Activated naive CD8-positive, alpha-beta T cell (primary cell): ENCODE results near the gene HTRA2.
A peak's percentile ranks its signal among the peaks of the same experiment; 100 is the strongest.

ENCODE experiments used
- H3K27ac Mint-ChIP-seq: one replicate; pipeline ENCODE4 v1.8.0; 2021; ENCODE audit warnings: mixed read lengths
- H3K27me3 Mint-ChIP-seq: one replicate; pipeline ENCODE4 v1.8.0; 2021; ENCODE audit warnings: mixed read lengths
- H3K36me3 Mint-ChIP-seq: one replicate; pipeline ENCODE4 v1.8.0; 2021; ENCODE audit warnings: mixed read lengths
- H3K4me1 Mint-ChIP-seq: one replicate; pipeline ENCODE4 v1.8.0; 2021; ENCODE audit warnings: low read depth, mixed read lengths
- H3K4me3 Mint-ChIP-seq: one replicate; pipeline ENCODE4 v1.8.0; 2021; ENCODE audit warnings: mild to moderate bottlenecking, mixed read lengths
- H3K9me3 Mint-ChIP-seq: one replicate; pipeline ENCODE4 v1.8.0; 2021; ENCODE audit warnings: low read depth, mixed read lengths

HTRA2 gene

GRCh38 chr2:74571058-74571457 is 41.3 kb downstream of the HTRA2 start:
- Mint-ChIP-seq H3K36me3 (peaks cover 1% of the 10 kb centered on the region), H3K4me3 (no peak overlapping the region), H3K4me1 (peaks cover 23% of the 10 kb centered on the region), H3K27ac (no peak overlapping the region), H3K9me3 (no peaks in the 10 kb centered on the region), H3K27me3 (no peaks in the 10 kb centered on the region)

- peaks cover 3% of the 10 kb centered on the region for H3K36me3 Mint-ChIP-seq
- H3K27me3 Mint-ChIP-seq = no peaks in the 10 kb centered on the region
- peaks cover 15% of the 10 kb centered on the region for H3K4me1 Mint-ChIP-seq
- no peaks in the 10 kb centered on the region for H3K9me3 Mint-ChIP-seq
- no peak overlapping the region for H3K4me3 Mint-ChIP-seq
- H3K27ac Mint-ChIP-seq = no peak overlapping the region
Measured at GRCh38 chr2:74572178-74572925, 42.6 kb downstream of the HTRA2 start.

- H3K4me1 Mint-ChIP-seq = peaks cover 15% of the 10 kb centered on the region
Measured at GRCh38 chr2:74573747-74574562, 44.2 kb downstream of the HTRA2 start.

GRCh38 chr2:74575320-74575719 is 45.6 kb downstream of the HTRA2 start:
- H3K4me1 Mint-ChIP-seq = peaks cover 15% of the 10 kb centered on the region
- no peaks in the 10 kb centered on the region for H3K9me3 Mint-ChIP-seq
- peaks cover 3% of the 10 kb centered on the region for H3K36me3 Mint-ChIP-seq
- peaks cover 4% of the 10 kb centered on the region for H3K27me3 Mint-ChIP-seq
- no peak overlapping the region for H3K4me3 Mint-ChIP-seq
- H3K27ac Mint-ChIP-seq = no peak overlapping the region

More at GRCh38 chr2:74573747-74574562, 44.2 kb downstream of the HTRA2 start:
- Mint-ChIP-seq H3K4me3 (peak overlapping the region; percentile 68), H3K9me3 (no peaks in the 10 kb centered on the region), H3K27ac (peak overlapping the region; percentile 81), H3K36me3 (peaks cover 3% of the 10 kb centered on the region), H3K27me3 (no peaks in the 10 kb centered on the region)

GRCh38 chr2:74576211-74576862 is 46.6 kb downstream of the HTRA2 start:
- Mint-ChIP-seq H3K9me3 (no peaks in the 10 kb centered on the region), H3K27ac (no peak overlapping the region), H3K36me3 (peaks cover 3% of the 10 kb centered on the region), H3K4me3 (no peak overlapping the region), H3K4me1 (peaks cover 15% of the 10 kb centered on the region), H3K27me3 (peaks cover 5% of the 10 kb centered on the region)

- Mint-ChIP-seq H3K9me3 (no peaks in the 10 kb centered on the region), H3K4me3 (no peak overlapping the region), H3K27me3 (peaks cover 5% of the 10 kb centered on the region), H3K4me1 (peaks cover 15% of the 10 kb centered on the region), H3K27ac (no peak overlapping the region), H3K36me3 (peaks cover 3% of the 10 kb centered on the region)
Measured at GRCh38 chr2:74576863-74577229, 47.1 kb downstream of the HTRA2 start.

- Mint-ChIP-seq H3K27me3 (peaks cover 5% of the 10 kb centered on the region), H3K9me3 (no peaks in the 10 kb centered on the region), H3K4me1 (peaks cover 15% of the 10 kb centered on the region), H3K4me3 (no peak overlapping the region), H3K27ac (no peak overlapping the region), H3K36me3 (peaks cover 3% of the 10 kb centered on the region)
Measured at GRCh38 chr2:74577448-74577847, 47.7 kb downstream of the HTRA2 start.

- peaks cover 3% of the 10 kb centered on the region for H3K36me3 Mint-ChIP-seq
- H3K27ac Mint-ChIP-seq = no peak overlapping the region
- H3K9me3 Mint-ChIP-seq = no peaks in the 10 kb centered on the region
- peaks cover 5% of the 10 kb centered on the region for H3K27me3 Mint-ChIP-seq
- peaks cover 15% of the 10 kb centered on the region for H3K4me1 Mint-ChIP-seq
- H3K4me3 Mint-ChIP-seq = no peak overlapping the region
Measured at GRCh38 chr2:74578408-74578807, 48.7 kb downstream of the HTRA2 start.

- Mint-ChIP-seq H3K27me3 (peaks cover 5% of the 10 kb centered on the region), H3K36me3 (no peaks in the 10 kb centered on the region), H3K9me3 (no peaks in the 10 kb centered on the region), H3K27ac (no peak overlapping the region), H3K4me3 (no peak overlapping the region), H3K4me1 (peaks cover 8% of the 10 kb centered on the region)
Measured at GRCh38 chr2:74581463-74581862, 51.7 kb downstream of the HTRA2 start.

GRCh38 chr2:74582184-74582583 is 52.5 kb downstream of the HTRA2 start:
- Mint-ChIP-seq H3K9me3 (no peaks in the 10 kb centered on the region), H3K27ac (no peak overlapping the region), H3K4me3 (no peak overlapping the region), H3K36me3 (no peaks in the 10 kb centered on the region), H3K27me3 (peaks cover 5% of the 10 kb centered on the region), H3K4me1 (peaks cover 8% of the 10 kb centered on the region)
